ENCODE measurements around the gene TMEM9B. TPM values are rescaled to one million over a fixed set of nuclear protein-coding genes. Genes with fewer than 3 reads are reported as not detected.

The TMEM9B gene
- polyA plus RNA-seq, 1 donor from 2014 or later, result 63.1 TPM

GRCh38 chr11:8910649-8911026 is 53.6 kb downstream of the TMEM9B start:
- TF ChIP-seq EZH2 (IDR thresholded peaks at IDR 0.05; ENCODE audit: borderline replicate concordance, insufficient read depth, low read length, poor library complexity, severe bottlenecking), result no peak
- no peak for TF ChIP-seq SMC3 (conservative IDR thresholded peaks at IDR 0.05; ENCODE audit: poor library complexity)
- TF ChIP-seq TAF1 (IDR thresholded peaks at IDR 0.05; ENCODE audit: low read depth), result no peak
- no peak for TF ChIP-seq RAD21 (conservative IDR thresholded peaks at IDR 0.05)
- TF ChIP-seq POLR2AphosphoS5 (IDR thresholded peaks at IDR 0.05), result no peak
- TF ChIP-seq MXI1 (conservative IDR thresholded peaks at IDR 0.05; ENCODE audit: poor library complexity, severe bottlenecking), result no peak
- TF ChIP-seq, protein P1, sequence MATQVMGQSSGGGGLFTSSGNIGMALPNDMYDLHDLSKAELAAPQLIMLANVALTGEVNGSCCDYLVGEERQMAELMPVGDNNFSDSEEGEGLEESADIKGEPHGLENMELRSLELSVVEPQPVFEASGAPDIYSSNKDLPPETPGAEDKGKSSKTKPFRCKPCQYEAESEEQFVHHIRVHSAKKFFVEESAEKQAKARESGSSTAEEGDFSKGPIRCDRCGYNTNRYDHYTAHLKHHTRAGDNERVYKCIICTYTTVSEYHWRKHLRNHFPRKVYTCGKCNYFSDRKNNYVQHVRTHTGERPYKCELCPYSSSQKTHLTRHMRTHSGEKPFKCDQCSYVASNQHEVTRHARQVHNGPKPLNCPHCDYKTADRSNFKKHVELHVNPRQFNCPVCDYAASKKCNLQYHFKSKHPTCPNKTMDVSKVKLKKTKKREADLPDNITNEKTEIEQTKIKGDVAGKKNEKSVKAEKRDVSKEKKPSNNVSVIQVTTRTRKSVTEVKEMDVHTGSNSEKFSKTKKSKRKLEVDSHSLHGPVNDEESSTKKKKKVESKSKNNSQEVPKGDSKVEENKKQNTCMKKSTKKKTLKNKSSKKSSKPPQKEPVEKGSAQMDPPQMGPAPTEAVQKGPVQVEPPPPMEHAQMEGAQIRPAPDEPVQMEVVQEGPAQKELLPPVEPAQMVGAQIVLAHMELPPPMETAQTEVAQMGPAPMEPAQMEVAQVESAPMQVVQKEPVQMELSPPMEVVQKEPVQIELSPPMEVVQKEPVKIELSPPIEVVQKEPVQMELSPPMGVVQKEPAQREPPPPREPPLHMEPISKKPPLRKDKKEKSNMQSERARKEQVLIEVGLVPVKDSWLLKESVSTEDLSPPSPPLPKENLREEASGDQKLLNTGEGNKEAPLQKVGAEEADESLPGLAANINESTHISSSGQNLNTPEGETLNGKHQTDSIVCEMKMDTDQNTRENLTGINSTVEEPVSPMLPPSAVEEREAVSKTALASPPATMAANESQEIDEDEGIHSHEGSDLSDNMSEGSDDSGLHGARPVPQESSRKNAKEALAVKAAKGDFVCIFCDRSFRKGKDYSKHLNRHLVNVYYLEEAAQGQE (IDR thresholded peaks at IDR 0.05; ENCODE audit: borderline replicate concordance), result no peak
- TF ChIP-seq EP300 (conservative IDR thresholded peaks at IDR 0.05; ENCODE audit: poor library complexity, severe bottlenecking), result no peak
- TF ChIP-seq CTCF (IDR thresholded peaks at IDR 0.05; ENCODE audit: poor library complexity, severe bottlenecking), result no peak
- H2AFZ ChIP-seq (ENCODE audit: low read depth, low read length), result peak overlapping the region; percentile 33
- no peaks in the 10 kb centered on the region for H3K9me3 ChIP-seq (ENCODE audit: low read length)
- H3K9me2 ChIP-seq (ENCODE audit: insufficient read depth, low read length), result no peaks in the 10 kb centered on the region
- peak overlapping the region; percentile 98 for H3K4me3 ChIP-seq (ENCODE audit: low read length)
- H3F3A ChIP-seq (ENCODE audit: insufficient read depth, low read length, poor library complexity, severe bottlenecking), result no peaks in the 10 kb centered on the region
- no peak overlapping the region for H3K27ac ChIP-seq (ENCODE audit: low read length)
- H3K4me2 ChIP-seq (ENCODE audit: low read length), result no peak overlapping the region
- H3K9ac ChIP-seq (ENCODE audit: low read length), result peak overlapping the region; percentile 34
- H4K20me1 ChIP-seq (ENCODE audit: insufficient read depth), result no peaks in the 10 kb centered on the region
- H3K27me3 ChIP-seq (ENCODE audit: insufficient read depth, low read depth, low read length), result no peaks in the 10 kb centered on the region
- peaks cover 12% of the 10 kb centered on the region for H3K79me2 ChIP-seq (replicated peaks; ENCODE audit: insufficient read depth, low read length)
- no peaks in the 10 kb centered on the region for H3K36me3 ChIP-seq (ENCODE audit: insufficient read depth, low read length)

GRCh38 chr11:8908099-8908498 is 56.1 kb downstream of the TMEM9B start:
- no peak overlapping the region for H3K4me2 ChIP-seq (ENCODE audit: low read length)
- H3K9ac ChIP-seq (ENCODE audit: low read length), result no peak overlapping the region
- no peaks in the 10 kb centered on the region for H3F3A ChIP-seq (ENCODE audit: insufficient read depth, low read length, poor library complexity, severe bottlenecking)
- H3K9me3 ChIP-seq (ENCODE audit: low read length), result no peaks in the 10 kb centered on the region
- TF ChIP-seq SMC3 (conservative IDR thresholded peaks at IDR 0.05; ENCODE audit: poor library complexity) (no peak), EP300 (conservative IDR thresholded peaks at IDR 0.05; ENCODE audit: poor library complexity, severe bottlenecking) (no peak), EZH2 (IDR thresholded peaks at IDR 0.05; ENCODE audit: borderline replicate concordance, insufficient read depth, low read length, poor library complexity, severe bottlenecking) (no peak), RAD21 (conservative IDR thresholded peaks at IDR 0.05) (no peak), CTCF (IDR thresholded peaks at IDR 0.05; ENCODE audit: poor library complexity, severe bottlenecking) (no peak), POLR2AphosphoS5 (IDR thresholded peaks at IDR 0.05) (no peak), TAF1 (IDR thresholded peaks at IDR 0.05; ENCODE audit: low read depth) (no peak), MXI1 (conservative IDR thresholded peaks at IDR 0.05; ENCODE audit: poor library complexity, severe bottlenecking) (no peak)
- TF ChIP-seq, protein P1 (IDR thresholded peaks at IDR 0.05; ENCODE audit: borderline replicate concordance), result no peak
- H2AFZ ChIP-seq (ENCODE audit: low read depth, low read length), result no peak overlapping the region
- H3K36me3 ChIP-seq (ENCODE audit: insufficient read depth, low read length), result no peaks in the 10 kb centered on the region
- H3K27ac ChIP-seq (ENCODE audit: low read length), result no peak overlapping the region
- no peaks in the 10 kb centered on the region for H3K9me2 ChIP-seq (ENCODE audit: insufficient read depth, low read length)
- H3K27me3 ChIP-seq (ENCODE audit: insufficient read depth, low read depth, low read length), result no peaks in the 10 kb centered on the region
- no peak overlapping the region for H3K4me3 ChIP-seq (ENCODE audit: low read length)
- H3K79me2 ChIP-seq (replicated peaks; ENCODE audit: insufficient read depth, low read length), result peaks cover 6% of the 10 kb centered on the region
- no peaks in the 10 kb centered on the region for H4K20me1 ChIP-seq (ENCODE audit: insufficient read depth)
